Stimulated activated CD4-positive, alpha-beta T cell treated with anti-CD3 and anti-CD28 coated beads, Interleukin-1b, Interleukin-23, amount 100 ng/mL, for 24 hours (primary cell): ENCODE results near the gene TRIM47.

Source experiments
- DNase-seq, 4 experiments: peaks; one replicate each; pipeline ENCODE4 v3.0.0-alpha.2; 2020; ENCODE audit warnings: low read depth in 4 of 4, low spot score in 1 of 4

TRIM47 gene, protein sequence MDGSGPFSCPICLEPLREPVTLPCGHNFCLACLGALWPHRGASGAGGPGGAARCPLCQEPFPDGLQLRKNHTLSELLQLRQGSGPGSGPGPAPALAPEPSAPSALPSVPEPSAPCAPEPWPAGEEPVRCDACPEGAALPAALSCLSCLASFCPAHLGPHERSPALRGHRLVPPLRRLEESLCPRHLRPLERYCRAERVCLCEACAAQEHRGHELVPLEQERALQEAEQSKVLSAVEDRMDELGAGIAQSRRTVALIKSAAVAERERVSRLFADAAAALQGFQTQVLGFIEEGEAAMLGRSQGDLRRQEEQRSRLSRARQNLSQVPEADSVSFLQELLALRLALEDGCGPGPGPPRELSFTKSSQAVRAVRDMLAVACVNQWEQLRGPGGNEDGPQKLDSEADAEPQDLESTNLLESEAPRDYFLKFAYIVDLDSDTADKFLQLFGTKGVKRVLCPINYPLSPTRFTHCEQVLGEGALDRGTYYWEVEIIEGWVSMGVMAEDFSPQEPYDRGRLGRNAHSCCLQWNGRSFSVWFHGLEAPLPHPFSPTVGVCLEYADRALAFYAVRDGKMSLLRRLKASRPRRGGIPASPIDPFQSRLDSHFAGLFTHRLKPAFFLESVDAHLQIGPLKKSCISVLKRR

GRCh38 chr17:75878174-75878998 lies at the start of gene TRIM47:
TSS of gene TRIM47 (minus strand) at chr17:75878581. CDS start at chr17:75878548, 33 bp downstream.
- DNase-seq: no peak

DNA sequence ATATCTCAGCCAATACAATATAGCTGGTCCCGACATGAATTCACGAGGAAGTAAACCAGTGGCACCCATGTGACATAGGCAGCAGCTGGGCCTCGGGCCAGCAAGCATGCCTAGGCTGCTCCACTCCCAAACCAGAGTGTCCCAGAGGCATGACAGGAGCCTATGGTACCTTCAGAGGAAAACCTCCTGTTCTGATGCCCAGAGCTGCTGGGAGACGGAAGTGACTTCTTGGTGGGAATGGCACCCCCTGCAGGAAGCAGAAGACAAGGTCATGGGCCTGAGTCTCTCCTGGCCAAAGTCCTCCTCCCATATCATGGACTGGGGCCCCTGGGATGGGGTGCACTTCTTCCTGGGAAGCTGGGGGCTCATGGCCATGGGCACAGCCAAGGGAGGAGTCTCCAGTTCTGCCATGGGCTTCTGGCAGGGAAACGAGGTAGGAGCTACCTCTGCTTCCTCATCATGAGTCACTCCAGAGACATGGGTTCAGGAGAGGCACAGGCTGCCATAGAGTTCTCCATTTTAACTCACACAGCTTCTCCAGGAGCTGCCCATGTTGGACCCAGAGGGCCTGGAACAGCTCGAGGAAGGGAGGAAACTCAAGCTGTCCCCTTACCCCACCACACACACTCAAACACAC lies 49.0 kb upstream of the TRIM47 start:
- no peak for DNase-seq

DNA sequence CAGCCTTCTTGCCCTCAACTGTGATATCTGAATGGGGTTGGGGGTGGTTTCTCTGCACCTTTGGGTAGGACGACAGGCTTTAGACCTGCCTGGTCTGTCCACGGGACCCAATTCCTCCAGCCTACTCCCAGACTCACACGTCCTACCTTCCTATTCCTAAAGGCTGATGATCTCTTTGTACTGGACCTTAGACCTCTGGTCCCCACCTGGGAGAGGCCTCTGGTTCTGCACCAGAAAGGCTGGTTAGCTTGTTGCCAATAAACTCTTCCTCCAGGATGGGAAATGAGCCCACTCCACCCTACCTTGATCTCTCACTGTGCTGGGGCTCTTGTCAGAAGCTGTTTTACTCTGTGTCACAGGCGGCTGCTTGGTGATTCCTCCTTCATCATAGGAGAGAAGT lies 48.1 kb upstream of the TRIM47 start:
- no peak for DNase-seq

DNA sequence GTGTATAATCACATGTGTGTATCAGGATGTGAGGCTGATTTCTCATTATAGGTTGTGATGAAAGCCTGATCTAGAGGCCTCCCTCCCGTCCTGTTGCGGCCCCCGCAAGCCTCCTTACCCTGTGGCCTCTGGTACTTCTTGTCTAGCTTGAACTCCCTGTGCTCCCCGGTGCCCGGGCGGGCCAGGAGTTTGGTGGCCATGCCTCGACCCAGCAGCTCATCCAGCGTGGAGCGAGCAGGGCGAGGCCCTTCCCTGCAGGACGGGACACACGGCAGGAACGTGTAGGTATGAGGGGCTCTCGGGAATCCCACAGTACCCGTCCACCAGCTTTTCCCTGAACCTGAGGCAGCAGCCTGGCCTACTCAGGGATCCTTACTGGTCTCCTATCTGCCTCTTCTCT lies 47.5 kb upstream of the TRIM47 start:
- DNase-seq: no peak

- DNase-seq: no peak
Measured at GRCh38 chr17:75925103-75925502, 46.7 kb upstream of the TRIM47 start.

GRCh38 chr17:75922963-75923874 lies 44.8 kb upstream of the TRIM47 start:
- no peak for DNase-seq

DNA sequence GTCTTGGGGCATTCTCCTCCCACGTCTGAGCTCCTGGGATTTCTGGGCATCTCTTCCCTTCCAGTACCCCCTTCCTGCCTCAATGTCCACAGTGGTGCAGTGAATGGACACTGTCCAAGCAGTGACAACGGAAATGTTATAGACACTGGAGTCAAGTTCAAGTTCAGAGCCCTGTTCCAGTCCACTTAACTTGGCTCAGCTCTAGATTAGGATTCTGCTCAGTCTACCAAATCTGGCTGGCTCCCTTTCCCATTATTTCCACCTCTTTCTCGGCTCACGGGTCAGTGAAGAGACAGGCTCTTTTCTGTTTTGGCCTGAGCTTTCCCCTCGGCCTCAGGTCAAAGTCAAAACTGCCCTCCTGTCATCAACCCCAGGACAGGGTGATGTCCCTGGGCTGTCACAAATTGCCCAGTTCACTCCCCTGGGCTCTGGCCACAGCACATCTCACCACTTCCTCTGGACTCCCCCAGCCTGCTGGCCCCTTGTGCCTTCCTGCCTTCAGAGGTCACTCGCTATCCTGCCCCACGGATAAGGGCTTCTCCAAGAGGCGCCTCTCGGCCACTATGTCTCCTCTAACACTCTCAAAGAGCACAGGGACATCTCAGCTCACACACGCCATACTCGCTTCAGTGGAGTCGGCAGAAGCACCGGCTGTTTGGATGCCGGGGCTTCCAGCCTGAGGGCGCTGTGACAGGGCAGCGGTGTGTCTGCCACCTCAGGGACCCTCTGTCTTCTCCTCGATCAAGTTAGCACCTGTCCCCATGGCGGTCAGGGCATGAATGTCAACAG lies 44.0 kb upstream of the TRIM47 start:
- DNase-seq: no peak

- DNase-seq: no peak
Measured at GRCh38 chr17:75921596-75921995, 43.2 kb upstream of the TRIM47 start.

GRCh38 chr17:75920045-75920560 lies 41.7 kb upstream of the TRIM47 start:
- DNase-seq: no peak

DNA sequence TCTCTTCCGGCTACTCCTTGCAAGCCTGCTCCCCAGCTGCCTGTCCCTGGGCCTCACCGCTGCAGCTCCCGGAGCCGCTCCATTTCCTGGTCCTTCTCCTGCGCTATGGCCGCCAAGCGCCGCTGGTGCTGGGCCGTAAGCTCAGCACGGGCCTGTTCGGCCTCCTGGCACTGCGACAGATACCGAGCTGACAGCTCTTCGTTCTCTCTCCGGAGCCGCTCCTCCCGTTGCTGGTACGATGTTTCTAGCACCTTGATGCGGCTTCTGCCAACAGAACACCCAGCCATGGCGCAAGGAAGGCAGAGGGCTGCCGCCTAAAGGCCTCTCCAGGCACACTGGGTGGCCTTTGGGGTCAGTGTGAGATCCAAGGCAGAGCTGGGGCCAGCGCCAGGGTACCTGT lies 41.2 kb upstream of the TRIM47 start:
- DNase-seq: no peak

DNA sequence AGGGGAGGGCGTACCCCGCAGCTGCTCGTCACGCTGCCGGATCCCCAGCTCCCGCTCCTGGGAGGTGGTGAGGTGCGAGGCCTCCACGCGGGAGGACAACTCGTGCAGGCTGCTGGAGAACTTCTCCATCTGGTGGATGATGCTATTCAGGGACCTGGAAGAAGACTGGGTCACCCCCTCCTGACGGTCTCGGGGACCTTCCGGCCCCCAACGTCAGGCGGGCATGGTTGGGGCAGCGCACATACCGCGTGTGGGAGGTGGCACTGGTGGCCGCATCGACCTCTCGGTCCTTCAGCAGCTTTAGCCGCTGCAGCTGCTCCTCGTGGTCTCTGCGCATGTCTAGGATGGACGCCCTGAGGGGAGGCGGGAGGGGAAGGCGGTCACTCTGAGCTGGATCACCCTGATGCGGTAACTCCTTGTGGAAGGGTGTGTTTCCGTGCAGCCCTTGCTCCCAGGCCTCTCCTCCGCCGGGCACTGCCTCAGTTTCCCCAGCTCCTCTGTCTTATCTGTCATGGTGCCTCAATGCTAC lies 39.6 kb upstream of the TRIM47 start:
- DNase-seq: no peak

- no peak for DNase-seq
Measured at GRCh38 chr17:75917141-75917916, 38.9 kb upstream of the TRIM47 start.

GRCh38 chr17:75915268-75915667 lies 36.9 kb upstream of the TRIM47 start:
- DNase-seq: no peak

GRCh38 chr17:75914643-75915267 lies 36.4 kb upstream of the TRIM47 start:
- no peak for DNase-seq

- no peak for DNase-seq
Measured at GRCh38 chr17:75913537-75914210, 35.3 kb upstream of the TRIM47 start.

- no peak for DNase-seq
Measured at GRCh38 chr17:75910699-75911098, 32.3 kb upstream of the TRIM47 start.

DNA sequence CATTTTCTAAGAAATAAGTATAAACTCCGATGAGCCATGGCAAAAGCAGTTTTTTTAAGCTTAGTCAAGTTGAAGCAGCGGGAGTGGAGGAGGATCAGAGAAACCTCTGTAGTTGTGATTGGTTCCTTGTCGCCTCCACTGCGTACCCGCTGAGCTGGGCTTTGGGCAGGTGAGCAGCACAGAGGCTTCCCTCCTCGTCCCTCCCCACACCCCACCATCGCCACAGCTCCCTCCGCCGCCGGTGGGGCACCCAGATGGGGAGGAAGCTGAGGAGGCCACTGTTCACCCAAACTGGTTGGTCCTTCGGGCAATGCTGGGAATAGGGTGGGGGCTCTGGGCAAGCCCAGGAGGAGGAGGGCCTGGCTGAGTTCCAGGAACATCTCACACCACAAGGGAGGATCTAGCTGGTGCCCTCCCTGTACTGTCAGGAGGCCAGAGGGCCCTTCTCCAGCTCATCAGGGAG lies 31.5 kb upstream of the TRIM47 start:
- no peak for DNase-seq
